ENCODE results near the gene UBASH3A.

DNA sequence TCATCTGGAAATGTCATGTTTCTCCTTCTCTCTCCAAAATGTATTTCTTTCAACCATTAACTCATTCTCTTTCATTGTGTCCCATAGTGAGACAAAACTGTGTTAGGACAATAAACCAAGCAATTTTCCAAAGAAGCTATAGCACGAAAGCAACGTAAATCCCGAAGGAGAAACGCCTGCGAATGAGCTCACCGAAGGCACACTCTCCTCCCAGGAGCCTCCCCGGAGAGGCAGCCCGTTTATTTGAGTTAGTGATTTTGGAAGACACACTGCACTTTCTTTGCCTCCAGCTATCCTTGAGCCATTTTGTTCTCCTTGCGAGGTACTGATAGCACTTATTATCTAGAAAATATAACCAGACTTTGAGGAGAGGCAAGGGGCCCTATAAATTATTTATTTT lies 51.1 kb downstream of the UBASH3A start:
- TF ChIP-seq, protein P1, sequence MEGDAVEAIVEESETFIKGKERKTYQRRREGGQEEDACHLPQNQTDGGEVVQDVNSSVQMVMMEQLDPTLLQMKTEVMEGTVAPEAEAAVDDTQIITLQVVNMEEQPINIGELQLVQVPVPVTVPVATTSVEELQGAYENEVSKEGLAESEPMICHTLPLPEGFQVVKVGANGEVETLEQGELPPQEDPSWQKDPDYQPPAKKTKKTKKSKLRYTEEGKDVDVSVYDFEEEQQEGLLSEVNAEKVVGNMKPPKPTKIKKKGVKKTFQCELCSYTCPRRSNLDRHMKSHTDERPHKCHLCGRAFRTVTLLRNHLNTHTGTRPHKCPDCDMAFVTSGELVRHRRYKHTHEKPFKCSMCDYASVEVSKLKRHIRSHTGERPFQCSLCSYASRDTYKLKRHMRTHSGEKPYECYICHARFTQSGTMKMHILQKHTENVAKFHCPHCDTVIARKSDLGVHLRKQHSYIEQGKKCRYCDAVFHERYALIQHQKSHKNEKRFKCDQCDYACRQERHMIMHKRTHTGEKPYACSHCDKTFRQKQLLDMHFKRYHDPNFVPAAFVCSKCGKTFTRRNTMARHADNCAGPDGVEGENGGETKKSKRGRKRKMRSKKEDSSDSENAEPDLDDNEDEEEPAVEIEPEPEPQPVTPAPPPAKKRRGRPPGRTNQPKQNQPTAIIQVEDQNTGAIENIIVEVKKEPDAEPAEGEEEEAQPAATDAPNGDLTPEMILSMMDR (tag by site-specific recombination; IDR thresholded peaks at IDR 0.05) = no peak
- TF ChIP-seq ZFP3 (tag by site-specific recombination; IDR thresholded peaks at IDR 0.05; ENCODE audit: low read depth) (no peak), ZNF776 (tag by site-specific recombination; IDR thresholded peaks at IDR 0.05; ENCODE audit: borderline replicate concordance) (no peak), ZNF571 (tag by site-specific recombination; IDR thresholded peaks at IDR 0.05) (no peak), ZNF311 (tag by site-specific recombination; IDR thresholded peaks at IDR 0.05; ENCODE audit: borderline replicate concordance) (no peak), ZNF785 (tag by site-specific recombination; IDR thresholded peaks at IDR 0.05) (no peak), YY1 (tag by site-specific recombination; IDR thresholded peaks at IDR 0.05) (no peak), ZNF354C (tag by site-specific recombination; IDR thresholded peaks at IDR 0.05; ENCODE audit: borderline replicate concordance, low read depth) (no peak)
- TF ChIP-seq, protein P2, sequence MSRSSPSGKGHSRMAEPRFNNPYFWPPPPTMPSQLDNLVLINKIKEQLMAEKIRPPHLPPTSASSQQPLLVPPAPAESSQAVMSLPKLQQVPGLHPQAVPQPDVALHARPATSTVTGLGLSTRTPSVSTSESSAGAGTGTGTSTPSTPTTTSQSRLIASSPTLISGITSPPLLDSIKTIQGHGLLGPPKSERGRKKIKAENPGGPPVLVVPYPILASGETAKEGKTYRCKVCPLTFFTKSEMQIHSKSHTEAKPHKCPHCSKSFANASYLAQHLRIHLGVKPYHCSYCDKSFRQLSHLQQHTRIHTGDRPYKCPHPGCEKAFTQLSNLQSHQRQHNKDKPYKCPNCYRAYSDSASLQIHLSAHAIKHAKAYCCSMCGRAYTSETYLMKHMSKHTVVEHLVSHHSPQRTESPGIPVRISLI (tag by site-specific recombination; IDR thresholded peaks at IDR 0.05) = no peak
- TF ChIP-seq, protein P3, sequence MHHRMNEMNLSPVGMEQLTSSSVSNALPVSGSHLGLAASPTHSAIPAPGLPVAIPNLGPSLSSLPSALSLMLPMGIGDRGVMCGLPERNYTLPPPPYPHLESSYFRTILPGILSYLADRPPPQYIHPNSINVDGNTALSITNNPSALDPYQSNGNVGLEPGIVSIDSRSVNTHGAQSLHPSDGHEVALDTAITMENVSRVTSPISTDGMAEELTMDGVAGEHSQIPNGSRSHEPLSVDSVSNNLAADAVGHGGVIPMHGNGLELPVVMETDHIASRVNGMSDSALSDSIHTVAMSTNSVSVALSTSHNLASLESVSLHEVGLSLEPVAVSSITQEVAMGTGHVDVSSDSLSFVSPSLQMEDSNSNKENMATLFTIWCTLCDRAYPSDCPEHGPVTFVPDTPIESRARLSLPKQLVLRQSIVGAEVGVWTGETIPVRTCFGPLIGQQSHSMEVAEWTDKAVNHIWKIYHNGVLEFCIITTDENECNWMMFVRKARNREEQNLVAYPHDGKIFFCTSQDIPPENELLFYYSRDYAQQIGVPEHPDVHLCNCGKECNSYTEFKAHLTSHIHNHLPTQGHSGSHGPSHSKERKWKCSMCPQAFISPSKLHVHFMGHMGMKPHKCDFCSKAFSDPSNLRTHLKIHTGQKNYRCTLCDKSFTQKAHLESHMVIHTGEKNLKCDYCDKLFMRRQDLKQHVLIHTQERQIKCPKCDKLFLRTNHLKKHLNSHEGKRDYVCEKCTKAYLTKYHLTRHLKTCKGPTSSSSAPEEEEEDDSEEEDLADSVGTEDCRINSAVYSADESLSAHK (tag by site-specific recombination; IDR thresholded peaks at IDR 0.05) = no peak
